CD4-positive, CD25-positive, alpha-beta regulatory T cell (primary cell): ENCODE results near the gene MLANA. TPM values are rescaled to one million over a fixed set of nuclear protein-coding genes. Genes with fewer than 3 reads are reported as not detected.

Experiments used
- ATAC-seq, 2 donors: fragments of 150-1000 bp; cut with Tn5 transposase; one replicate each; pipeline ENCODE4 v1.10.0; 2021; ENCODE audit warnings: low read depth in 2 of 2, moderate number of reproducible peaks in 2 of 2, moderate library complexity in 1 of 2
- DNase-seq, 3 donors: peaks; one replicate each; pipeline versions ENCODE4 v3.0.0 to v3.0.0-alpha.2; 2012 to 2022; ENCODE audit warnings: mixed read lengths in 1 of 3
- H3K27ac ChIP-seq: one replicate; pipeline ENCODE4 v1.7.0; 2013; ENCODE audit warnings: mild to moderate bottlenecking, low read length; ENCODE audit not compliant: insufficient read depth, poor library complexity, severe bottlenecking
- H3K27me3 ChIP-seq: one replicate; pipeline ENCODE4 v1.7.0; 2013; ENCODE audit warnings: low read length; ENCODE audit not compliant: control insufficient read depth, insufficient read depth
- H3K36me3 ChIP-seq: one replicate; pipeline ENCODE4 v1.7.0; 2013; ENCODE audit warnings: mild to moderate bottlenecking, low read length, moderate library complexity; ENCODE audit not compliant: control insufficient read depth, insufficient read depth
- H3K4me1 ChIP-seq: 2 replicates; pipeline ENCODE4 v1.7.0; 2013; ENCODE audit warnings: mild to moderate bottlenecking, low read length; ENCODE audit not compliant: insufficient read depth, control insufficient read depth, poor library complexity, severe bottlenecking
- H3K4me3 ChIP-seq: one replicate; pipeline ENCODE4 v1.7.0; 2013; ENCODE audit warnings: low read depth, mild to moderate bottlenecking, low read length, moderate library complexity
- H3K9me3 ChIP-seq, 2 experiments: 1 replicate in 1 of 2; 2 replicates in 1 of 2; pipeline ENCODE4 v1.7.0; 2013; ENCODE audit warnings: low read length in 2 of 2, mild to moderate bottlenecking in 1 of 2, moderate library complexity in 1 of 2; ENCODE audit not compliant: control insufficient read depth in 2 of 2
- H3K27ac Mint-ChIP-seq, 3 donors: one replicate each; pipeline ENCODE4 v1.8.0; 2020 to 2022; ENCODE audit warnings: mild to moderate bottlenecking in 3 of 3, mixed read lengths in 3 of 3, moderate library complexity in 2 of 3
- H3K27me3 Mint-ChIP-seq: one replicate; pipeline ENCODE4 v1.8.0; 2022; ENCODE audit warnings: mild to moderate bottlenecking, mixed read lengths
- H3K36me3 Mint-ChIP-seq: one replicate; pipeline ENCODE4 v1.8.0; 2020; ENCODE audit warnings: mixed read lengths
- H3K4me1 Mint-ChIP-seq, 4 donors: one replicate each; pipeline ENCODE4 v1.8.0; 2020 to 2022; ENCODE audit warnings: mixed read lengths in 4 of 4, mild to moderate bottlenecking in 1 of 4
- H3K4me3 Mint-ChIP-seq, 4 donors: one replicate each; pipeline ENCODE4 v1.8.0; 2020 to 2022; ENCODE audit warnings: mild to moderate bottlenecking in 4 of 4, mixed read lengths in 4 of 4, moderate library complexity in 3 of 4
- H3K9me3 Mint-ChIP-seq, 7 donors: one replicate each; pipeline ENCODE4 v1.8.0; 2020 to 2022; ENCODE audit warnings: mixed read lengths in 7 of 7, mild to moderate bottlenecking in 3 of 7, moderate library complexity in 2 of 7
- polyA plus RNA-seq, 4 donors: library from polyadenylated mRNA; unstranded; fragments of 300-500 nt; fragmentation: Illumina TruSeq; gene quantifications; one replicate each; pipeline ENCODE4 v1.2.3, GENCODE V29; 2021
- total RNA-seq: library from RNA; stranded (reverse); gene quantifications from one replicate; pipeline ENCODE4 v1.2.3, GENCODE V29; 2022

MLANA gene
- total and polyA plus RNA-seq, 5 donors from 2014 or later: 0.14 to 0.49 TPM; not detected in 3

DNA sequence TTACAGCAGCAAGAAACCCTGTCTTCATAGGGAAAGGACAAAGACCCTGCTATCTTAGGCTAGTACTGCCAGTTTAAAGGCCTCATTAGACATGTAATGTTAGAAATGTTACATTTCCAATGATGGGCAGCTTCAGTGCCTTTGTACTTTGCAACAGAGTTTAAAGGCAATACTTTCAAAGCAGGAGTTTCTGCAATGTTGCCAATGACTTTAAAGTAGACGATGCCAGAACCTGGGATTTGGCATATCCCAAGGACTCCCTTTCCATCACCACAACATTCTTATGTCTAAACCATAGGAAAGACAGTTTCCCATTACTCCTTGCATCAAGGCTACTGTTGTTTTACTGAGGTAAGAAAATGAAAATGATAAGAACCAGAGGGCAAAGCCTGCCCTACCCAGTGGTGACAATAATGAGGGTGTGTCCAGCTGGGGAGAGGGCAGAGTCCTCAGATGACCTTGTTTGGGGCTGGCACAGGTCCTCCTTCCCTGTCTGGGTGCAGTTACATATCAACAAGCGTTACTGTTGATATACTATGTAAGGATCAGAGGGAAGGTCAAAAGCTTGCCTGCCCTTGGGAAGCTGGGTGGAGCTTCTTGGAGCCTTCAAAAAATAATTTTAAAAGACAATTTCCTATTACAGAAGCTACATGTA, 27.5 kb upstream of the MLANA start:
- Histone ChIP-seq H3K4me3 (no peak overlapping the region), H3K27ac (no peak overlapping the region), H3K4me1 (no peaks in the 10 kb centered on the region), H3K36me3 (no peaks in the 10 kb centered on the region), H3K27me3 (no peaks in the 10 kb centered on the region), H3K9me3 (no peaks in the 10 kb centered on the region)
- no peak for DNase-seq
- no peaks in the 10 kb centered on the region for H3K9me3 Mint-ChIP-seq
- ATAC-seq: no peak
- H3K4me1 Mint-ChIP-seq: no peaks in the 10 kb centered on the region
- no peak overlapping the region for H3K27ac Mint-ChIP-seq
- no peak overlapping the region for H3K4me3 Mint-ChIP-seq
- peaks cover 11% of the 10 kb centered on the region for H3K36me3 Mint-ChIP-seq
- H3K27me3 Mint-ChIP-seq: no peaks in the 10 kb centered on the region

- Mint-ChIP-seq H3K27me3 (no peaks in the 10 kb centered on the region), H3K36me3 (peaks cover 11% of the 10 kb centered on the region), H3K27ac (no peak overlapping the region), H3K9me3 (no peaks in the 10 kb centered on the region), H3K4me1 (no peaks in the 10 kb centered on the region), H3K4me3 (no peak overlapping the region)
- Histone ChIP-seq H3K27me3 (no peaks in the 10 kb centered on the region), H3K4me3 (no peak overlapping the region), H3K4me1 (no peaks in the 10 kb centered on the region), H3K36me3 (no peaks in the 10 kb centered on the region), H3K27ac (no peak overlapping the region), H3K9me3 (no peaks in the 10 kb centered on the region)
- ATAC-seq (no peak), DNase-seq (no peak)
Observed at GRCh38 chr9:5864446-5864845, 26.2 kb upstream of the MLANA start.

- peaks cover 0 to 3% (median 0%) of the 10 kb centered on the region in 4 donors for H3K4me1 Mint-ChIP-seq
- peaks cover 14% of the 10 kb centered on the region for H3K36me3 Mint-ChIP-seq
- no peaks in the 10 kb centered on the region for H3K27me3 Mint-ChIP-seq
- Histone ChIP-seq H3K4me3 (no peak overlapping the region), H3K27ac (no peak overlapping the region), H3K4me1 (no peaks in the 10 kb centered on the region), H3K9me3 (no peaks in the 10 kb centered on the region), H3K27me3 (no peaks in the 10 kb centered on the region), H3K36me3 (no peaks in the 10 kb centered on the region)
- H3K4me3 Mint-ChIP-seq: no peak overlapping the region
- H3K9me3 Mint-ChIP-seq: no peaks in the 10 kb centered on the region
- ATAC-seq (no peak), DNase-seq (no peak)
- no peak overlapping the region for H3K27ac Mint-ChIP-seq
Observed at GRCh38 chr9:5866272-5866671, 24.4 kb upstream of the MLANA start.

GRCh38 chr9:5866685-5867084, 24.0 kb upstream of the MLANA start:
- Histone ChIP-seq H3K9me3 (no peaks in the 10 kb centered on the region), H3K4me3 (no peak overlapping the region), H3K36me3 (no peaks in the 10 kb centered on the region), H3K27me3 (no peaks in the 10 kb centered on the region), H3K4me1 (no peaks in the 10 kb centered on the region), H3K27ac (no peak overlapping the region)
- ATAC-seq (no peak), DNase-seq (no peak)
- Mint-ChIP-seq H3K4me3 (no peak overlapping the region), H3K9me3 (no peaks in the 10 kb centered on the region), H3K27me3 (no peaks in the 10 kb centered on the region), H3K27ac (no peak overlapping the region), H3K36me3 (peaks cover 14% of the 10 kb centered on the region), H3K4me1 (peaks cover 0 to 3% (median 0%) of the 10 kb centered on the region in 4 donors)

GRCh38 chr9:5868235-5868634, 22.5 kb upstream of the MLANA start:
- Histone ChIP-seq H3K4me3 (no peak overlapping the region), H3K36me3 (no peaks in the 10 kb centered on the region), H3K4me1 (no peaks in the 10 kb centered on the region), H3K27me3 (no peaks in the 10 kb centered on the region), H3K27ac (no peak overlapping the region), H3K9me3 (no peaks in the 10 kb centered on the region)
- no peak overlapping the region for H3K27ac Mint-ChIP-seq
- H3K36me3 Mint-ChIP-seq: peaks cover 15% of the 10 kb centered on the region
- DNase-seq (no peak), ATAC-seq (no peak)
- H3K4me3 Mint-ChIP-seq: no peak overlapping the region
- no peaks in the 10 kb centered on the region for H3K27me3 Mint-ChIP-seq
- peaks cover 0 to 3% (median 0%) of the 10 kb centered on the region in 4 donors for H3K4me1 Mint-ChIP-seq
- H3K9me3 Mint-ChIP-seq: peaks cover 0 to 2% (median 0%) of the 10 kb centered on the region in 7 donors

DNA sequence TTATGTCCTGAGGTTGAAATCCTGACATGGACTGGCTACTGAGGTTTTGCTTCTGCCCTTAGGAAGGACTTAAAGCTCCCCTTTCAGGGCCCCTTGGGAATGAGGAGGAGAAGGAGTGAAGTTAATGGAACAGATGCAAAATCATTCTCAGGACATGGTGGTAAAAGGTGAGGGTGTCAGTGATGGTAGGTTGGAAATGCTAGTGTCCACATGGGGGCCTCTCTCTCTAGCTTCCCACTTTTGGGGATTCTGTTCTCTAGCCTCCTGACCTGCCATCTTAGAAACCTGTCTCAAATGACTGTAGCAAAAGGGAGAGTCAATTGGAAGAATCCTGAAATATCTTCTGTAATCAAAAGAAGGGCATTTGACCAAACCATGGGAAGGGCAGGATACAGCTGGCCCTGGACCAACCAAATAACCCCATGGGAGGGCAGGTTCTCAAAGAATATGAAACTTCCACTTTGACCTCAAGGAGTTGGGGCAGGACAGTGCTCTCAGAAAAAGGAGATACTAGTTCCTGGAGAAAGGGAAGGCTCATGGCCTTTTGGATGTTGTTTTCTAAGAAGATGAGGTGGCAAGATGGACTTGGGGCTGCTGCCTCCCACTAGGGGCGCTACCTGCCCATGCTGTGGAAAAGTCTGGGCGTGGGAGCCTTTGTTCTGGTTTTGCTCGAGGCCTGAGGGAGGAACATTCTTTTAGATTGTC, 21.2 kb upstream of the MLANA start:
- H3K27me3 ChIP-seq: no peaks in the 10 kb centered on the region
- ATAC-seq (no peak), DNase-seq (peak in 1 of 3 donors; percentile 34)
- Mint-ChIP-seq H3K4me1 (peaks cover 0 to 3% (median 0%) of the 10 kb centered on the region in 4 donors), H3K4me3 (no peak overlapping the region), H3K36me3 (peaks cover 24% of the 10 kb centered on the region), H3K27ac (peak overlapping the region in 1 of 3 donors; percentile 62), H3K9me3 (peaks cover 0 to 2% (median 0%) of the 10 kb centered on the region in 7 donors), H3K27me3 (no peaks in the 10 kb centered on the region)
- no peaks in the 10 kb centered on the region for H3K9me3 ChIP-seq
- no peaks in the 10 kb centered on the region for H3K4me1 ChIP-seq
- no peak overlapping the region for H3K4me3 ChIP-seq
- H3K27ac ChIP-seq: no peak overlapping the region
- H3K36me3 ChIP-seq: no peaks in the 10 kb centered on the region

DNA sequence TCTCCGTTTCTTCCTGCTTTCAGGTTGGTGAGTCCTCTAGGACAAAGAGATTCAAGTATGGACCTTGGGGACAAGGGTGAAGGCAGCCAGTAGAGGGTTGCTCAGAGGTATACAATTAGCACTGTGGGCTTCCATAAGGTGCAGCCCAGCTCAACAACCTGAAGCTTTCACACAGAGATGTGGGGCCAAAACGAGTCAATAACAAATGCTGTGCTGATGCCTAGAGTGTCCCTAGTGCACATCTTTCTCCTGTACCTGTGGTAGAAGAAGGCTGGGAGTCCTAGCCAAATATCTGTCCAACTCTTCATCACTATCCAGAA, 20.7 kb upstream of the MLANA start:
- no peak for ATAC-seq
- Histone ChIP-seq H3K4me3 (no peak overlapping the region), H3K36me3 (no peaks in the 10 kb centered on the region), H3K27me3 (no peaks in the 10 kb centered on the region), H3K9me3 (no peaks in the 10 kb centered on the region), H3K4me1 (no peaks in the 10 kb centered on the region), H3K27ac (no peak overlapping the region)
- peaks cover 24% of the 10 kb centered on the region for H3K36me3 Mint-ChIP-seq
- H3K9me3 Mint-ChIP-seq: peaks cover 0 to 2% (median 0%) of the 10 kb centered on the region in 7 donors
- H3K4me3 Mint-ChIP-seq: no peak overlapping the region
- no peaks in the 10 kb centered on the region for H3K27me3 Mint-ChIP-seq
- peak overlapping the region in 1 of 3 donors; percentile 62 for H3K27ac Mint-ChIP-seq
- H3K4me1 Mint-ChIP-seq: peaks cover 0 to 3% (median 0%) of the 10 kb centered on the region in 4 donors
- no peak for DNase-seq

DNA sequence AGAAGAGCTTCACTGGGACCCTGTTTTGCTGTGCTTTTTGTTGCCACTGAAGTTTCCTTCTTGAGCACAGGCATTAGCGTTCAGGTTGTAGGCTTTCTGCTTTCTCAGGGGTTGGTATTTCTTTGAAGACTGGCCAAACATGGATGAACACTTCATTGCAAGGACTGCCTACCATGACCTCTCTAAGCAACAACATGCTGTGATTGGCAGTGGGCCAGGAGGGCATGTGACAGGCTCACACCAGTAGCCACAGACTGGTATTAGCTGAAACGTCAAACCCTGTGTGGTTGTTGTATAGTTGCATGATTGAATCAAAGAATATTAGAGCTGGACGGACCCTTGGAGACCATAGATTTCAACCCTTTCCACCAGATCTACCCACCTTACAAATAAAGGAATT, 20.0 kb upstream of the MLANA start:
- H3K4me1 ChIP-seq: no peaks in the 10 kb centered on the region
- Mint-ChIP-seq H3K4me1 (peaks cover 0 to 3% (median 0%) of the 10 kb centered on the region in 4 donors), H3K9me3 (peaks cover 0 to 2% (median 0%) of the 10 kb centered on the region in 7 donors), H3K36me3 (peaks cover 24% of the 10 kb centered on the region), H3K27me3 (no peaks in the 10 kb centered on the region), H3K4me3 (no peak overlapping the region), H3K27ac (no peak overlapping the region)
- DNase-seq: no peak
- no peak for ATAC-seq
- H3K36me3 ChIP-seq: no peaks in the 10 kb centered on the region
- H3K4me3 ChIP-seq: no peak overlapping the region
- H3K9me3 ChIP-seq: no peaks in the 10 kb centered on the region
- H3K27me3 ChIP-seq: no peaks in the 10 kb centered on the region
- no peak overlapping the region for H3K27ac ChIP-seq
